Skeletal muscle tissue (tissue), 4 donors: ENCODE data around the gene CASQ2. TPM values are rescaled to one million over a fixed set of nuclear protein-coding genes. Genes with fewer than 3 reads are reported as not detected.

ENCODE experiments used
- H3K27ac ChIP-seq: one replicate; pipeline ENCODE4 v1.7.0; 2013; ENCODE audit warnings: mild to moderate bottlenecking, low read depth, low read length, inconsistent platforms
- H3K27me3 ChIP-seq, 3 donors: one replicate each; pipeline ENCODE4 v1.7.0; 2013; ENCODE audit warnings: low read length in 3 of 3; ENCODE audit not compliant: control insufficient read depth in 3 of 3, insufficient read depth in 3 of 3
- H3K36me3 ChIP-seq, 3 donors: one replicate each; pipeline ENCODE4 v1.7.0; 2013; ENCODE audit warnings: low read length in 3 of 3; ENCODE audit not compliant: control insufficient read depth in 3 of 3, insufficient read depth in 3 of 3
- H3K4me1 ChIP-seq, 3 donors: one replicate each; pipeline ENCODE4 v1.7.0; 2013; ENCODE audit warnings: low read length in 3 of 3, mild to moderate bottlenecking in 3 of 3; ENCODE audit not compliant: control insufficient read depth in 3 of 3, insufficient read depth in 3 of 3
- H3K4me3 ChIP-seq, 3 donors: one replicate each; pipeline ENCODE4 v1.7.0; 2013; ENCODE audit warnings: low read length in 3 of 3
- H3K9ac ChIP-seq, 3 donors: one replicate each; pipeline ENCODE4 v1.7.0; 2013; ENCODE audit warnings: low read length in 3 of 3, mild to moderate bottlenecking in 3 of 3, moderate library complexity in 2 of 3, low read depth in 1 of 3
- H3K9me3 ChIP-seq, 3 donors: one replicate each; pipeline ENCODE4 v1.7.0; 2013; ENCODE audit warnings: low read length in 3 of 3; ENCODE audit not compliant: control insufficient read depth in 3 of 3
- total RNA-seq: library from RNA; depleted of rRNA; stranded (reverse); fragments of >200 nt; gene quantifications from one replicate; pipeline ENCODE4 v1.2.3, GENCODE V29; 2014
- donor health status: Osteomylitis.

Gene CASQ2
- total RNA-seq, 1 donor from 2014 or later = 416 TPM

- Histone ChIP-seq H3K27me3 (no peaks in the 10 kb centered on the region), H3K9me3 (no peaks in the 10 kb centered on the region), H3K4me1 (peaks cover 0 to 10% (median 4%) of the 10 kb centered on the region in 3 donors), H3K9ac (no peak overlapping the region), H3K4me3 (no peak overlapping the region), H3K27ac (no peak overlapping the region), H3K36me3 (peaks cover 3 to 13% (median 6%) of the 10 kb centered on the region in 3 donors)
Observed at GRCh38 chr1:115658646-115659045, 109.9 kb downstream of the CASQ2 start.

- H3K36me3 ChIP-seq = peaks cover 3 to 10% (median 7%) of the 10 kb centered on the region in 3 donors
- H3K27ac ChIP-seq = no peak overlapping the region
Observed at GRCh38 chr1:115656461-115657077, 111.9 kb downstream of the CASQ2 start.

GRCh38 chr1:115655916-115656315 lies 112.6 kb downstream of the CASQ2 start:
- H3K36me3 ChIP-seq = peaks cover 3 to 12% (median 7%) of the 10 kb centered on the region in 3 donors
- H3K4me1 ChIP-seq = peaks cover 0 to 10% (median 4%) of the 10 kb centered on the region in 3 donors
- H3K9ac ChIP-seq = no peak overlapping the region
- H3K4me3 ChIP-seq = no peak overlapping the region
- H3K27ac ChIP-seq = no peak overlapping the region
- H3K27me3 ChIP-seq = no peaks in the 10 kb centered on the region
- H3K9me3 ChIP-seq = no peaks in the 10 kb centered on the region

More at GRCh38 chr1:115656461-115657077, 111.9 kb downstream of the CASQ2 start:
- H3K9me3 ChIP-seq = no peaks in the 10 kb centered on the region
- peaks cover 0 to 10% (median 4%) of the 10 kb centered on the region in 3 donors for H3K4me1 ChIP-seq
- no peak overlapping the region for H3K9ac ChIP-seq
- no peaks in the 10 kb centered on the region for H3K27me3 ChIP-seq
- no peak overlapping the region for H3K4me3 ChIP-seq

GRCh38 chr1:115655306-115655663 lies 113.2 kb downstream of the CASQ2 start:
- Histone ChIP-seq H3K9ac (no peak overlapping the region), H3K4me1 (peaks cover 0 to 10% (median 4%) of the 10 kb centered on the region in 3 donors), H3K36me3 (peaks cover 0 to 12% (median 3%) of the 10 kb centered on the region in 3 donors), H3K27ac (no peak overlapping the region), H3K4me3 (no peak overlapping the region), H3K9me3 (no peaks in the 10 kb centered on the region), H3K27me3 (no peaks in the 10 kb centered on the region)

GRCh38 chr1:115654663-115655305 lies 113.7 kb downstream of the CASQ2 start:
- Histone ChIP-seq H3K9ac (no peak overlapping the region), H3K27me3 (no peaks in the 10 kb centered on the region), H3K4me3 (no peak overlapping the region), H3K36me3 (peaks cover 0 to 10% (median 3%) of the 10 kb centered on the region in 3 donors), H3K4me1 (peaks cover 0 to 10% (median 4%) of the 10 kb centered on the region in 3 donors), H3K27ac (no peak overlapping the region), H3K9me3 (no peaks in the 10 kb centered on the region)

GRCh38 chr1:115654125-115654524 lies 114.4 kb downstream of the CASQ2 start:
- no peak overlapping the region for H3K9ac ChIP-seq
- no peaks in the 10 kb centered on the region for H3K9me3 ChIP-seq
- no peak overlapping the region for H3K27ac ChIP-seq
- H3K4me1 ChIP-seq = peaks cover 0 to 10% (median 4%) of the 10 kb centered on the region in 3 donors
- no peak overlapping the region for H3K4me3 ChIP-seq
- peaks cover 0 to 7% (median 3%) of the 10 kb centered on the region in 3 donors for H3K36me3 ChIP-seq
- no peaks in the 10 kb centered on the region for H3K27me3 ChIP-seq

- peaks cover 0 to 10% (median 4%) of the 10 kb centered on the region in 3 donors for H3K4me1 ChIP-seq
Observed at GRCh38 chr1:115652236-115652788, 116.2 kb downstream of the CASQ2 start.

GRCh38 chr1:115651391-115651790 lies 117.1 kb downstream of the CASQ2 start:
- Histone ChIP-seq H3K9ac (no peak overlapping the region), H3K27me3 (no peaks in the 10 kb centered on the region), H3K27ac (no peak overlapping the region), H3K4me3 (no peak overlapping the region), H3K9me3 (no peaks in the 10 kb centered on the region), H3K4me1 (peaks cover 0 to 10% (median 4%) of the 10 kb centered on the region in 3 donors), H3K36me3 (peaks cover 0 to 3% (median 2%) of the 10 kb centered on the region in 3 donors)

More at GRCh38 chr1:115652236-115652788, 116.2 kb downstream of the CASQ2 start:
- Histone ChIP-seq H3K9ac (no peak overlapping the region), H3K27ac (no peak overlapping the region), H3K9me3 (no peaks in the 10 kb centered on the region), H3K36me3 (peaks cover 0 to 3% (median 2%) of the 10 kb centered on the region in 3 donors), H3K4me3 (no peak overlapping the region), H3K27me3 (no peaks in the 10 kb centered on the region)

- Histone ChIP-seq H3K9me3 (no peaks in the 10 kb centered on the region), H3K27me3 (no peaks in the 10 kb centered on the region), H3K36me3 (peaks cover 0 to 3% (median 2%) of the 10 kb centered on the region in 3 donors), H3K4me3 (no peak overlapping the region), H3K4me1 (peaks cover 0 to 10% (median 4%) of the 10 kb centered on the region in 3 donors), H3K27ac (no peak overlapping the region), H3K9ac (no peak overlapping the region)
Observed at GRCh38 chr1:115650961-115651360, 117.6 kb downstream of the CASQ2 start.
